ENCODE measurements around the gene PKNOX2. TPM values are rescaled to one million over a fixed set of nuclear protein-coding genes. Genes with fewer than 3 reads are reported as not detected.

The PKNOX2 gene
- total RNA-seq, 4 donors from 2014 or later: 1.5 to 8.2 (median 3.6) TPM

DNA sequence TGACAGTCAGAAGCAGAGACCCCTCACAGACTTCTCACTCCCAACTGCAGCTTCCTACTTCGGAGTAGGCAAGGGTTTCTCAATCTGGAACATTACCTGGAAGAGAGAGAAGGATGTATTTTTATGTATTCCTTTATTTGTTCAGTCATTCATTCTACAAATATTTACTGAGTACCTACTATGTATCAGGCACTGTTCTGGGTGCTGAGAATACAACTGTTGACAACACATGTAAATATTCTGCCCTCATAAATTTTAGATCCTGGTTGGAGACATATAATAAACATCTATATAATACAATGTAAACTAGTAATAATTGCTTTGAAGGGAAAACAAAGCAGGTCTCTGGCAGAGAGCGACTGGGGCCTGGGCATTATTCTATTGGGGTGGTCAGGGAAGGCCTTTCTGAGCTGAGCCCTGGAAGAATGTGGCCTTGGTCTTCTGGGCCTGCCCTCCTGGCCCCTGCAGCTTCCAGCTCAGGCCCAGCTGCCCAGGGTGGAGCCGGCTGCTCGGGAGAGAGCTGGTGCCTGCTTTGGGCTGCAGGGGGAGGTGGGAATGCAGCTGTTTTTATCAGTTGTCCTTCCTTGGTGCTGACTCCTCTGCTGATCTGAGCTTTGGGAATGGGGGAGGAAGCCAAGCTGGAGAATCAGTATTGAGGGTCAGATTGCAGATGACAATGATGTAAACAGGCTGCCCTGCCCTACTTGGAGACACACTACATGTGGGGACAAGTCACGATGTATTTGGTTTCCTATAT lies 46.8 kb downstream of the PKNOX2 start:
- no peak for DNase-seq (ENCODE audit: low spot score in 2 of 2)
- Histone ChIP-seq H3K27me3 (no peaks in the 10 kb centered on the region), H3K36me3 (no peaks in the 10 kb centered on the region), H3K4me1 (peaks cover 6% of the 10 kb centered on the region), H3K4me3 (no peak overlapping the region), H3K9me3 (no peaks in the 10 kb centered on the region), H3K27ac (no peak overlapping the region)
- WGBS: 70% methylated on average over 5 of the region's 5 CpGs
- TF ChIP-seq EP300 (IDR thresholded peaks at IDR 0.05) (no peak), CTCF (IDR thresholded peaks at IDR 0.05) (no peak), POLR2A (IDR thresholded peaks at IDR 0.05) (no peak), POLR2AphosphoS5 (IDR thresholded peaks at IDR 0.05) (no peak)

DNA sequence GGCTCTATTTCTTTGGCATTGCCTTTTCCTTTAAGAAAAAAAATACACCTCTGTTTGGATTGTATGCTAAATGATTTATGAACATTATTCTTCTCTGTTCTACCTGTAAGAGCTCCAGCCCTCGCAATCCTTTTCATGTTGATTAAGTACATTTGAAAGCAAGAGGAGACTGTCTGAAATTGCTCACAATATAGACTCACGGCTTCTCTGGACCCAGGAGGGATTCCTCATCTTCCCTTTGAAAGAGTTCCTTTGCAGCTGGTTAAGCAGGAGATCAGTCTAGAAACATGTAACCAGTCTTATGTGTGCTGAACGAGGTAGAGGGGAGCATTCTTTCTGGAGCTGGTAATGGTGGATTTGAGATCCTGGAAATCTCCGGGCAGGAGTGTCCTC lies 47.4 kb downstream of the PKNOX2 start:
- H3K27me3 ChIP-seq: no peaks in the 10 kb centered on the region
- TF ChIP-seq CTCF (IDR thresholded peaks at IDR 0.05) (no peak), POLR2AphosphoS5 (IDR thresholded peaks at IDR 0.05) (no peak), POLR2A (IDR thresholded peaks at IDR 0.05) (no peak), EP300 (IDR thresholded peaks at IDR 0.05) (no peak)

GRCh38 chr11:125214601-125215565 lies 50.3 kb downstream of the PKNOX2 start:
- Histone ChIP-seq H3K4me3 (no peak overlapping the region), H3K36me3 (no peaks in the 10 kb centered on the region), H3K4me1 (peaks cover 6% of the 10 kb centered on the region), H3K9me3 (no peaks in the 10 kb centered on the region), H3K27me3 (no peaks in the 10 kb centered on the region), H3K27ac (no peak overlapping the region)
- whole genome bisulfite sequencing: 69% methylated on average over 18 of the region's 18 CpGs
- TF ChIP-seq EP300 (IDR thresholded peaks at IDR 0.05) (no peak), POLR2AphosphoS5 (IDR thresholded peaks at IDR 0.05) (no peak), POLR2A (IDR thresholded peaks at IDR 0.05) (no peak)
- no peak for DNase-seq (ENCODE audit: low spot score in 2 of 2)

More for the DNA sequence above, 47.4 kb downstream of the PKNOX2 start:
- Histone ChIP-seq H3K4me1 (peaks cover 6% of the 10 kb centered on the region), H3K9me3 (no peaks in the 10 kb centered on the region), H3K27ac (no peak overlapping the region), H3K36me3 (no peaks in the 10 kb centered on the region), H3K4me3 (no peak overlapping the region)
- DNase-seq (ENCODE audit: low spot score in 2 of 2): no peak
- WGBS: 48% methylated on average over 4 of the region's 4 CpGs

DNA sequence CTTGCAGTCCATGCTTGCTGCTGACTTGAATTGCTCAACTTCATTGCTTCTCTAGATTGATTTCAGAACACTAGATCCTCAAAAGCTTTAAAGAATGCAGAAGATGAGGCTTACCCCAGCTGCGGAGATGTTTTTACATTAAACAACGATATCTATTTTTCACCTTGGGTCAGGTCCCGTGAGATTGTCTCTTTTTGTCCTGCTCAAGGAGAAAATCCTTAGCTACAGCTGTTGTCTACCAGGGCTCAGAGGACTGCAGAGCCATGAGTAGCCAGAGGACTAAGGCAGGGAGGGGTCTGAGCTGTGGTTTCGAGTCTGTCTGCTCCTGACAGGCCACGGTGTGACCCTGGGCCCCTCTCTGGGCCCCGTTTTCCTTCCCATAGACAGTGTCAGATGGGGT lies 51.4 kb downstream of the PKNOX2 start:
- no peak overlapping the region for H3K27ac ChIP-seq
- H3K4me3 ChIP-seq: no peak overlapping the region

GRCh38 chr11:125218336-125218735 lies 53.8 kb downstream of the PKNOX2 start:
- H3K4me1 ChIP-seq: no peaks in the 10 kb centered on the region
- H3K9me3 ChIP-seq: no peaks in the 10 kb centered on the region
- H3K4me3 ChIP-seq: no peak overlapping the region
- no peak for TF ChIP-seq POLR2AphosphoS5 (IDR thresholded peaks at IDR 0.05)
- H3K27me3 ChIP-seq: no peaks in the 10 kb centered on the region
- 87% methylated on average over 4 of the region's 4 CpGs for WGBS
- no peak for DNase-seq (ENCODE audit: low spot score in 2 of 2)
- H3K27ac ChIP-seq: no peak overlapping the region
- H3K36me3 ChIP-seq: no peaks in the 10 kb centered on the region

More for the DNA sequence above, 51.4 kb downstream of the PKNOX2 start:
- 85% methylated on average over 6 of the region's 6 CpGs for WGBS
- Histone ChIP-seq H3K4me1 (peaks cover 6% of the 10 kb centered on the region), H3K36me3 (no peaks in the 10 kb centered on the region), H3K27me3 (no peaks in the 10 kb centered on the region), H3K9me3 (no peaks in the 10 kb centered on the region)
- DNase-seq (ENCODE audit: low spot score in 2 of 2): no peak
- TF ChIP-seq CTCF (IDR thresholded peaks at IDR 0.05): no peak
- no peak for TF ChIP-seq POLR2A (IDR thresholded peaks at IDR 0.05)
- no peak for TF ChIP-seq EP300 (IDR thresholded peaks at IDR 0.05)
- TF ChIP-seq POLR2AphosphoS5 (IDR thresholded peaks at IDR 0.05): no peak

GRCh38 chr11:125221461-125221860 lies 56.9 kb downstream of the PKNOX2 start:
- no peaks in the 10 kb centered on the region for H3K36me3 ChIP-seq
- WGBS: 83% methylated on average over 10 of the region's 10 CpGs
- H3K27me3 ChIP-seq: no peaks in the 10 kb centered on the region
- H3K4me3 ChIP-seq: no peak overlapping the region
- H3K9me3 ChIP-seq: no peaks in the 10 kb centered on the region
- no peak overlapping the region for H3K27ac ChIP-seq
- no peaks in the 10 kb centered on the region for H3K4me1 ChIP-seq
- TF ChIP-seq POLR2A (IDR thresholded peaks at IDR 0.05) (no peak), CTCF (IDR thresholded peaks at IDR 0.05) (no peak), EP300 (IDR thresholded peaks at IDR 0.05) (no peak), POLR2AphosphoS5 (IDR thresholded peaks at IDR 0.05) (no peak)
- no peak for DNase-seq (ENCODE audit: low spot score in 2 of 2)

Measured in suprapubic skin (tissue), 4 donors.